GM19238 (cell line): ENCODE measurements around the gene VAV2.
"Not testable (repeated sequence)": the region's sequence is repeated elsewhere in the genome, so short reads cannot be mapped to it uniquely, and the experiment has no call there.

Source experiments
- DNase-seq: peaks from one replicate; pipeline ENCODE4 v3.0.0; 2011; ENCODE audit warnings: low spot score; ENCODE audit not compliant: insufficient read length

VAV2 gene

DNA sequence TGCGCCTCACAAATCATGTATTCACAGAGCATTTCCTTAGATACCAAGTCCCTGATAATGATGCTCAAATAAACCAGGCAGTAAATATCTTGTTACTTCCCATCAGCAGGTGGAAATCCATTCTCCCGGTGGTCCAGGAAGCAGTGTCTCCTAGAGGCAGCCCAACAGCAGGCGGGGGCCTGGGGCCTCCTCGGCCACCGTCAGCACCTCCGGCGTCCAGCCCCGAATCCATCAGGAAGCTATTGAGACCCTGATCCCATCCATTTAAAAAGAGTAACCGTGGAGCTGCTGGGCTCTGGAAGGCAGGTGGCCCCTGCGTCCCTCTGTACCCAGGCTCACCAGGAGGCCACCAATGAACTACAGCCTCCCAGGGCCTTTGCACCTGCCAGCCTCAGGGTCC lies 54.0 kb downstream of the VAV2 start:
- no peak for DNase-seq

DNA sequence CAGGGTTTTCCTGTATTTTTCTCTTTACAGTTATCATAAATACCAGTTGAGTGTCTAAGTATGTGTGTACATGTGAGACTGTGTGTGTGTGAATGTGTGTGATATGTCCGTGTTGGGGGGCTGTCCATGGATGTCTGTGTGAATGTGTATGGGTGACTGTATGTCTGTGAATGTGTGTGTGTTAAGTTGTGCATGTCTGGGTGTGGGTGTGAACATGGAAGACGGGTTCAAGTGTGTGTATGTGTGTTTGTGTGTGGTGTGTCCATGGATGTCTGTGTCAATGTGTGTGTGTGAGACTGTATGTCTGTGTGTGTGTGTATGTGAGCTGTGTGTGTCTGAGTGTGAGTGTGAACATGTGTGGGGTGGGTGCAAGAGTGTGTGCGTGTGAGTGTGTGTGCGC lies 55.0 kb downstream of the VAV2 start:
- no peak for DNase-seq

DNA sequence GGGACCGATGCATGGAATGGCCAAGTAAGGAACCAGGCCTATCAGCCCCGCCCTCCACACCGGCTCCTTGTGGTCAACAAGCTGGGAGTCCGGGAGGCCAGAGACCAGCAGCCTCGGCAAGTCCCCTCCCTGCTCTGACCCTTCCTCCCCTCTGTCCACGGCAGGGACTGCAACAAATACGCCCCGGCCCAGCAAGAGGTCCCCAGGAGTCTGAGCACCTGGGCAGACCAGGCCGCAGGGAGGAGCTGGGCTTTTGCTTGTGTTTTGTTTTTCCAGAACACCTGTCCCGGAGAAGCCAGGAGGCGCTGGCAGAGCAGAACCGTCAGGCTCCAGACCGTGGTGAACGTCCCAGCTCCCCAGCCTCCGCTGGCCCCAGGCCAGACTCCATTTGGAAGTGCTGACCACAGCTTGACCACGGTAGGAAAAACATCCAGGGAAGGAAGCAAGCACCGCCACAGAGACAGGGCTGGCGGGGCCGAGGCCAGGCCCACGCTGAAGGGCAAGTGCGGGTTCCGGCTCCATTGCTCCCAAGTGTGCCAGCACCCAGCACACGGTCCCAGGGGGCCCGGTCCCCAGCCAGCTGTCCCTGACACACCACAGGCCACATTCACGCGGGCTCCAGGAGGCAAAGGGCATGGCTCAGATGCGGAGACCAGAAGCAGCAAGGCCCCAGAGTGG lies 56.7 kb downstream of the VAV2 start:
- DNase-seq: no peak

DNA sequence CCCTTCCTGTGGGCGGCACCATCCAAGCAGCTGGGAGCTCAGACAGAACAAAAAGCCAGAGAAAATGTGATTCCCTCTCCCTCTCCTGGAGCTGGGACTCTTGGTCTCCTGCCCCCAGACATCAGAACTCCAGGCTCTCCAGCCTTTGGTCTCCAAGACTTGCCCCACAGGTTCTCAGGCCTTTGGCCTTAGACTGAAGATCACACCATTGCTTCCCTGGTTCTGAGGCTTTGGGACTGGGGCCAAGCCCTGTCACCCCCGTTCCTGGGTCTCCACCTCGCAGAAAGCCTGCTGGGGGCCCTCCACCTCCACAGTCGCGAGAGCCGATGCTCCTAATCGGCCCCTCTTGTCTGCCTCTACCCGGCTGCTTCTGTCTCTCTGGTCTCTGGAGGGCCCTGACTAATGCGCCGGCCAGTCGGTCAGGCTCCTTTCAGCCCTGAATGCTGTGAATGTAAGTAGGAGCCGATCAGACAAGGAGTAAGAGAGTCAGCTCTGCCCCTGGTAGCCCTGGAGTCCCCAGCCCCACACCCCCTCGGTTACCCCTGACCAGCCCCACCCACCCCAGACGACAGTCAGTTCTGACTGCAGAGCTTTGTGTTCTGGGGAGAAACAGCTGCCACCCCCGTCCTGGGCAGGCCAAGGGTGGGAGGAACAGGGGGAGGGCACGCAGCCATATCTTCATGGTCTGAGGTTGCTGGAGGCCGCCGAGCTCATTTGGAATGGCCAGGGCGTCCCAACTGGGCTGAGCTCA lies 57.5 kb downstream of the VAV2 start:
- no peak for DNase-seq

DNA sequence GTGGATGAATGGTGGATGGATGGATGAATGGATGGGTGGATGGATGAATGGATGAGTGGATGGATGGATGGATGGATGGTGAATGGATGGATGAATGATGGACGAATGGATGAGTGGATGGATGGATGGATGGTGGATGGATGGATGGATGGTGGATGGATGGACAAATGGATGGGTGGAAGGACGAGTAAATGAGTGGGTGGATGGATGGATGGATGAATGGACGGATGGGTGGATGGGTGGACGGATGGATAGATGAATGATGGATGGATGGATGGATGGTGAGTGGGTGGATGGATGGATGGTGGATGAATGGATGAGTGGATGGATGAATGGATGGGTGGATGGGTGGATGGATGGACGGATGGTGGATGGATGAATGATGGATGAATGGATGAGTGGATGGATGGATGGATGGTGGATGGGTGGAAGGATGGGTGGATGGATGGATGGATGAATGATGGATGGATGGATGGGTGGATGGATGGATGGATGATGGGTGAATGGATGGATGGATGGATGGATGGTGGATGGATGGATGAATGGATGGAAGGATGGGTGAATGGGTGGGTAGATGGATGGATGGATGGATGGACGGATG lies 58.6 kb downstream of the VAV2 start:
- DNase-seq: no peak

DNA sequence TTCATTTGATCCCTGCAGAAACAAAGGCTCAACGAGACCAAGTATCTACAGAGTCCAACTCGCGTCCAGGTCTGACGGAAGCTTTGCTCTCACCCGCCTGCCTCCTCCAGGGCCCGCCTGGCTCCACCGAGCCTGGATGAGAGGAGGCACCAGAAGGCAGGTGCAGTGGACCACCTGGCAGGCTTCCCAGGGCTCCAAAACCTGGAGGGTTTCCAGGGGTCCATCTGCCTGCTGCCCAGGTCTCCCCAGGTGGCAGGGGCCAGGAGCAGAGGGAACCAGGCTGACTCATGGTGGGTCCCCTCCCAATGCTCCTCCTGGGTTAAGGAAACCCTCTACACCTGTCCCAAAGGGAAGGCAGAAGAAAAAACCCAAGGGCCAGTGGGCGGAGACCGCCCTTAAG lies 59.5 kb downstream of the VAV2 start:
- DNase-seq: no peak

DNA sequence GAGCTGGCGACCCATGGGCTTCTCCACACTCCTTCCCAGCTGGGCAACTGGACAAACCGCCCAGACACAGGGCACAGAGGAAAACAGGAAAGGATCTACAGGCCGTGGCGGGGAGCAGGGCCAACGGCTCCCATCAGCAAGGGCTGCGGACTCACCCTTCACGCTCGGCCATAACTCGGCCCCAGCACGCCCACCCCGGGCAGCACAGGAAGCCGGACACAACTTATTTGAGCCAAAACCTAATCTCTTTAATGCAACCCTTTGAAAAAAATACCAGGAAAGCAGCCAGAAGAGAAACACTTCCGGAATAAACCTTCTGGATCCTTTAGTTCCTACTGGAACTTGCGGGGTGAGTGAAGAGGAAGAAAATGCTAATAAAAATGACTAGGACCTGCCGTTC lies 59.9 kb downstream of the VAV2 start:
- no peak for DNase-seq

DNA sequence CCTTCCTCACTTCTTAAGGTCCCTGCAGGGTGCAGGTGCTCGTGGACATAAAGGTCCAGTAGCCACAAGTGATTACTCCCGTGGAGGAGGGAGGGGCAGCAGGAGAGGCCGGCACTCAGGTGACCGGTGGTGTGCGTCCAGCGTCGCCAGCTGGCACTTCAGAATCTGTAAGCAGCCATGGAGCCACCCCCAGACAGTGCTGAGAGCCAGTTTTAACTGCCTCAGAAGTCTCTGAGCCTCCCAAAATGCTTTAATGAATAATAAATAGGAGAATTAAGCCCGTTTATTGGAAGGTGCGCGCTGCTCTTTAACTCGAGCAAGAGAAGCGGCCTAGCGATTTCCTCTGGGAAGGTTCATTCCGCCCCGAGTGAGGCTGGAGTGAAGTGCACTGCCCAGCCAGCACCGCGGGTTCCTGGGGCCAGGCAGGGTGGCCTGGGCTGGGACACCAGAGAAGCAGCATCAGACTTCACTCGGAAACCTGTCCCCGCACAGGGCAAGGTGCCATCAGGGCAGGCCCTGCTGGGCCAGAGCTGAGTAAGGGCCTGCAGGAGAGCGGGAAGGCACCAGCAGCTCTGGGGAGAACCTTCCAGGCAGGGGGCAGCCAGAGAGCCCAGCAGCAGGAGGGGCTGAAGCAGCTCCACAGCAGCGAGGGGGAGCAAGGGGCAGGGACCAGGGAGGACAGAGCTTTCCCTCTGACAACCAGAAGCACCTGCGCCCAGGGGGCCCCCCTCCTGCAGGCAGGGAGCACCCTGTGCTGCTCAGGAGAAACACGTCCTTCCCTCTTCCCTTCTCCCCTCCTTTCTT lies 61.2 kb downstream of the VAV2 start:
- no peak for DNase-seq

DNA sequence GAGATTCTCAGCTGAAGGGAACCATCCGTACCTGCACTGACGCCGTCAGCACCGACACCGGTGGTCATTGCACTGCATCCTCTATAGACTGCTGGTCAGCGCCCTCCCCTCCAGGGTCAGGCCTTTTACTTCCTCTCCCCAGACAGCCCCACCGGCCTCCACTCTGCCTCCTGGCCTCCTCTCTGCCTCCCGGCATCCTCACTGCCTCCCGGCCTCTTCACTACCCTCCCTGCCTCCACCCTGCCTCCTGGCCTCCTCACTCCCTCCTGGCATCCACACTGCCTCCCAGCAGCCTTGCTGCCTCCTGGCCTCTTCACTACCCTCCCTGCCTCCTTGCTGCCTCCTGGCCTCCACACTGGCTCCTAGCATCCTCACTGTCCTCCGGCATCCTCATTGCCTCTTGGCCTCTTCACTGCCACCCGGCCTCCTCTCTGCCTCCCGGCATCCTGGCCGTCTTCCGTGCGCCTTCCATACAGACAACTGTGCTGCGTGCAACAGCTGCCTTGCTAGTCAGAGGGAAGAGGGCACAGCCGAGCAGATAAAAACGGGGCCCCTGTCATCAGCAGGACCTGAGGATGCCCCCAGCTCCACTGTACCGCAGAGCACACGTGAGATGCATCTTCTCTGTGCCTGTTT lies 62.0 kb downstream of the VAV2 start:
- DNase-seq: no peak

DNA sequence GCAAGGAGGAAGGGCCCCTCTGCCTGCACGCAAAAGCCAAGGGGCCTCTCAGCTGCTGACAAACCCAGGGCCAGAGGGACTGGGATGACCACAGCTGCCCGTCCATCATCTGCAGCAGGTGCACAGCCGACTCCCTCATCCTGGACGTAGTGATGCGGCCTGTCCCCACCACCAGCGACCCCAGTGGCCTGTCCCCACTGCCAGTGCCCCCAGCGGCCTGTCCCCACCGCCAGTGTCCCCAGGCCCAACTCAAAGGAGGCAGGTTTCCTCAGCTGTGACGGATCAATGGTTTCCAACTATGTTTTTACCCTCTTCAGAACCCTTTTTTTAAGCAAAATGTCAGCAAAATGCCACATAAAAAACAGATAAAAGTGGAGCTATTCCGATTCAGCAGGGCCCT lies 62.5 kb downstream of the VAV2 start:
- no peak for DNase-seq

DNA sequence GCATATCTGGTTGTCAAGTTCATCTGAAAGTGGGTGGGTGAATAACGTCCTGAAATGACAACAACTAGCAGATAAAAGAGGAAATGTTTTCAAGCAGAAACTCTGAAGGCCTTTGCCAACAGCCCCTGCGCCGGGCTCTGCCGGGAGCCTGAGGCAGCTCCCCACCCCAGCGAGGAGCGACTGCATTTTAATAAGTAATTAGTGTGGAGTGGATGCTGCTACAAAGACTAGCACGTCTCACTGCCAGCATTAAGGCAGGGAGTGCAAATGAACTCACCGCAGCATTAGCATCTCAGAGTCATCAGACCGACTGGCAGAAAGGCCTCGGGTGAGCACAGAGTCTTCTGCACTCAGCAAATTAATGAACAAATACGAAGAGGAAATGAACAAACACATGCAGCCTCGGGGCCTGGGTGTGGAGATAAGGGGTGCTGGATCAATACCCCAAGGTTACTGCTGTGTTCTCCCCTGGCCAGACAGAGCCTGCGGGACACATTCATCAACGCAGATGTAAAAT lies 63.8 kb downstream of the VAV2 start:
- DNase-seq: no peak

DNA sequence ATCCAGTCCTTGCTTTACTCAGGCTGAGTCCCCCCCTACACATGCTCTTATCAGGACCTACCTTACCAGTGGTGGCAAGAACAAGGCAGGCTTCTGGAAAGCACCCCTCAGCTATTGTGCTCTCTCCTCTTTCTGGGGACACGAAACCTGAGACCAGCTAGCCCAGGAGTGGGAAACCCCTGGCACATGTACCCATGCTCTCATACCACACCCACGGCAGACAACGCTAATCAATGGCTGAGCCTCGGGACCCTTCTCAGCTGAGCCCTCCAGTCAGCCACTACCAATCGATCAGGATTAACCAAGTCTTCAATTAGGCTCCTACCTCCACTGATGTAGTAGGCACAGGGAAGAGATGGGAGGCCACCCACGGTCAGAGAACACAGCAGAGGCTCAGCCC lies 65.1 kb downstream of the VAV2 start:
- peak; percentile 23 for DNase-seq

DNA sequence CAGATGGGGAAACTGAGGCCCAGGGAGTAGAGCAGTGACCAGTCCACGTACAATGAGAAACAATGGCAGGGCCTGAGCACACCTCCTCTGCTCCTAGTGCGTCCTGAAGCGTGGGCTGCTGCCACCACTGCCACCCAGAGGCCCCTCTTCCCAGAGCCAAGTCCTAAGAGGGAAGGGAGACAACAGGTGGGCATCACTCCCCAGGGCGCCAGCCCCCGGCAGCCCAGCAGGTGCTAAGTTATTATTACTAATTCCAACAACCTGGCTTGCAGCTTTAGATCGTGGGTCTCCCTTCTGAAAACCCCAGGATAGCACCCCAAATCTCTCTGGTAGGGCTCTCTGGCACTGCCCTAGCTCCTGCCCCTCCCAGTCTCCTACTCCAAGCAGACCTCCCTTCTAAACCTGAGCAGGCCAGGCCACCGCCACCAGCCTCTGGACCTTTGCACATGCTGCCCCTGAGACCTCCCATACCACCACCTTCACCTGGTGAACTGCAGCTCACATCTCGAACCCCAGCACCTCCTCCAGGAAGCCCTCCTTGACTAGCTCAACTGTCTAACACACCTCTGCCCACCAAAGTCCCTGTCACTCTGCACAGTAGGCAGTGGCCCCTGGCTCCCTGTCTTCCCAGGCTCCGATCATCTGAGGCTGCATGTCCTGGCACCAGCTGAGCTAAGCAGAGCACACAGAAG lies 65.8 kb downstream of the VAV2 start:
- DNase-seq: no peak

DNA sequence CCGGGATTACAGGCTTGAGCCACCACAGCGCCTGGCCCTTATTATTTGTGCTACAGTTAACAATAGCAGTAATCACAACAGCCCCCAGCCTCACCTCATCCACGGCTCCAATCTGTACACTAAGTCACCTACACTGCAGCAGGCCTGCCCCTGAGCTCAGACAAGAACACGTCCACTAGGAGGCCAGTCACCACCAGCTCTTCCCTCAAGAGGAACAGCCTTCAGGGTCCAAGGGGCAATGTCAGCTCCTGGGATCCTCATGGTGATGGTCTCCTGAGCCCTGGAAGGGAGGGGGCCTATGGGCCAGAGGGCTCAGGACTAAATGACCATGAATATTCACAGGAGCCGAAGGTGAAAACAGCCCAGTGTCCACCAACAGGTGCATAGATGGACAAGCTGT lies 67.7 kb downstream of the VAV2 start:
- no peak for DNase-seq

DNA sequence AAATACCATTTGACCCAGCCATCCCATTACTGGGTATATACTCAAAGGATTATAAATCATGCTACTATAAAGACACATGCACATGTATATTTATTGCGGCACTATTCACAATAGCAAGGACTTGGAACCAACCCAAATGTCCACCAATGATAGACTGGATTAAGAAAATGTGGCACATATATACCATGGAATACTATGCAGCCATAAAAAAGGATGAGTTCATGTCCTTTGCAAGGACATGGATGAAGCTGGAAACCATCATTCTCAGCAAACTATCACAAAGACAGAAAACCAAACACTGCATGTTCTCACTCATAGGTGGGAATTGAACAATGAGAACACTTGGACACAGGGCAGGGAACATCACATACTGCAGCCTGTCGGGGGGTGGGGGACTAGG lies 68.5 kb downstream of the VAV2 start:
- not testable (repeated sequence) for DNase-seq

DNA sequence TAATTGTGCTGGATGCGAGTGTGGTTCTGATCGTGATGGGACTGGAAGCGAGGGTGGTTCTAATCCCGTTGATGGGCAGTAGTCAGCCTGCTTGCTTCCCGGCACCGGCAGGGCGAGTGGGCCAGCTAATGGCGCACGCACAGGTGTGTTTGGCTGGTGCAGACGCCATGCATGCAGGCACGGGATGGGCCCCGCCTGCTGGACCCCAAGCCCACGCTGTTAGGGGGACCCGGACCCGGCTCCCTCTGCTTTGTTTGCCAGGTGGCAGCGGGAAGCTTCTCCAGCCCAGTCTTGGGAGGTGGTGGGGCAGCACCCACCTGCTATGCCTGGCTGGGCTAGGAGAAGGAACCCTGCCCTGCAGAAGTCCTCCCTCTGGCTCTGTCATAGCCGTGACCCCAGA lies 70.3 kb downstream of the VAV2 start:
- no peak for DNase-seq

DNA sequence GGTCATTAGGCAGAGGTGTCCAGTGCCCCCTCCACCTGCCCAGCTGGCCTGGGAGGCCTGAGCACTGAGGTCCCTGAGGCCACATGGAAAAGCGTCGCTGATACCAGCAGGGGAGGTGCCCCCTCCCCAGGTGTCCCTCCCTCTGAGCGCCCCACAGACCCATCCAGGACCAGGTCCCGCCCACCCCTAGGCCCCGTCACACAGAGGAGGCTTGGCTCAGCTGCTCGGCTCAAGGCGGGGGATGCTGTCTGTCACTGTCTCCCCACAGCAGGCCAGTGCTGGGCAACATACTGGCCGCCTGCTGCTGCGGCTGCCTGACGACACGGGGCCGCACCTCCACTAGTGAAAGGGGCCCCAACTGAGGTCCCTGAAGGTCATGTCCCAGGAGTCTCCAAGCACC lies 71.7 kb downstream of the VAV2 start:
- DNase-seq: no peak

DNA sequence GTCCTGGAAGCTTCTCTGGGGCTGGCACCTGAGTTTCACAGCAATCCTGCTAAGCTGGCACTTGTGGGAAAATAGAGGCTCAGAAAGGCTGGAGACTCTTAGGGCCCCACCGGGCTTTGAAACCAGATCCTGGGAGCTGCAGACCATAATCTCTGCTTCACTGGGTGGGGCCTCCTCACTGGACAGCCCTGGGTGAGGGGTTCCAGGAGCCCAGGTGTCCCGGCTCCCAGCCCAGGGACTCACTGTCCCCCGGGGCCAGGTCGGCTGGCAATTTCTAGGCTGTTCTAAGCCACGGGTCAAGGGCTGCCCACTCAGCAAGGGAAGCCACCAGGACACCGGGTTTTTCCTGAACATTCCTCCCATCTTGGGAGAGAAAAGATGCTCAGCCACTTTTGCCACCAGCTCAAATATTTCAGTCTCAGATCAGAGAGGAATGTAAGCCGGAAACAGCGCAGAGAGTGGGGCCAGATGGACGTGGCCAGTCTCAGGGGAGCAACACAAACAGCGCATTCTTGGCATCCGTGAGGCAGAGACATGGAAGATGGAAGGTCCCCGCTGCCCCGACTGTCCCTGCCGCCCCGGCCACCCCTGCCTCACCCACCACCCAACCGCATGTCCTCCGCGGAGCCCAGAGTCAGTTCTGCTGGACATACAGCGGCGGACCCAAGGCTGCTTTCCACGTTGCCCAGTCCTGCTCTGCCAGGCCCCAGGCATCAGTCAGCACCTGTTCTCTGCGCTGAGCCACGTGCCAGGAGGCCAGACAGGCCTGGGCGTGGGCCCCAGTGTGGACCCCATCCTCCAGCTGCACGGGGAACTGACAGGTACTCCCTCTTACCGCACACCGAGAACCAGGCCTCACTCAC lies 72.6 kb downstream of the VAV2 start:
- DNase-seq: no peak

DNA sequence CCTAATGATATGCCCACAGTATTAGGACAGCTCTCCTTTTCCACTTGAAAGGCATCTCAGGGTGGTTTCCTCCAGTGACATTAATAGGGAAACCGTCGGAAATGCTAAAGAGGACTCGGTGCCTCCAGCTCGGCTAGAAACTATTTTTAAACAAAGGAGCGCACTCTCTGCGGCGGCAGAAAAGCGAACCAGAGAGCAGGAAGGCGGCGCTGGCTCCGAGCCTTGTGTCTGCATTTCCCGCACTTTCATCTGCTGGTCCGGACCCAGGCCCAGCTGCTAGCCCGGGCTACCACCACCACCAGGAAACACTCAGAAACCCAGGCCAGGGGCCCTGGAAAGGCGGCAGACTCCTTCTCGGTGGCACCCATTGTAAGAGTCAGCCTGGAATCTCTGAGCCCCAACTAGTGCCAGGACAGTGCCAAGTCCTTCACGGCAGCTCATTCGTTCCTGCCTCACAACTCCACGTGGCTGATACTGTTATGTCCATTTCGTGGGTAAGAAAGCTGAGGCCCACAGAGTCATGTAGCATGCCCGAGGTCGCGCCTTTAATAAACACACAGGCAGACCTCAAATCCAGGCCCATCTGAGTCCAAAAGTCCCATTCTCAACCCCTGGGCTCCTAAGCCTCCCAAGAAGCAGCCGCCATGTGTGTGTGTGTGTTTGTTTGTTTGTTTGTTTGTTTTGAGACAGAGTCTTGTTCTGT lies 73.9 kb downstream of the VAV2 start:
- no peak for DNase-seq
